GM19351 (cell line): Measurements from ENCODE around the gene ASF1B.
"Not testable (repeated sequence)": the region's sequence is repeated elsewhere in the genome, so short reads cannot be mapped to it uniquely, and the experiment has no call there.

Experiments used
- ATAC-seq: cut with Tn5 transposase; IDR thresholded peaks from one replicate; pipeline ENCODE4 v1.9.1; 2021; ENCODE audit warnings: mild to moderate bottlenecking, moderate library complexity; ENCODE audit not compliant: unreplicated experiment

The ASF1B gene

GRCh38 chr19:14160017-14160703, 23.8 kb upstream of the ASF1B start:
- ATAC-seq: no peak

- ATAC-seq: no peak
Measured at GRCh38 chr19:14159059-14159458, 22.7 kb upstream of the ASF1B start.

- ATAC-seq: no peak
Measured at GRCh38 chr19:14158276-14159023, 22.1 kb upstream of the ASF1B start.

- no peak for ATAC-seq
Measured at GRCh38 chr19:14156971-14157717, 20.8 kb upstream of the ASF1B start.

- no peak for ATAC-seq
Measured at GRCh38 chr19:14156122-14156521, 19.7 kb upstream of the ASF1B start.

GRCh38 chr19:14155371-14155770, 19.0 kb upstream of the ASF1B start:
- no peak for ATAC-seq

GRCh38 chr19:14152713-14153112, 16.3 kb upstream of the ASF1B start:
- ATAC-seq: no peak

GRCh38 chr19:14150770-14151661, 14.6 kb upstream of the ASF1B start:
- ATAC-seq: no peak

- ATAC-seq: no peak
Measured at GRCh38 chr19:14150041-14150769, 13.8 kb upstream of the ASF1B start.

- ATAC-seq: no peak
Measured at GRCh38 chr19:14149509-14149994, 13.2 kb upstream of the ASF1B start.

- no peak for ATAC-seq
Measured at GRCh38 chr19:14148751-14149410, 12.5 kb upstream of the ASF1B start.

- ATAC-seq: no peak
Measured at GRCh38 chr19:14147797-14148605, 11.6 kb upstream of the ASF1B start.

- ATAC-seq: no peak
Measured at GRCh38 chr19:14146789-14147216, 10.4 kb upstream of the ASF1B start.

- not testable (repeated sequence) for ATAC-seq
Measured at GRCh38 chr19:14146169-14146568, 9.8 kb upstream of the ASF1B start.

GRCh38 chr19:14145381-14145780, 9.0 kb upstream of the ASF1B start:
- no peak for ATAC-seq

- ATAC-seq: no peak
Measured at GRCh38 chr19:14142262-14143190, 6.1 kb upstream of the ASF1B start.

GRCh38 chr19:14141041-14141440, 4.7 kb upstream of the ASF1B start:
- ATAC-seq: no peak
